Neural cell (in vitro differentiated cells): ENCODE results near the gene CDH4.

Source experiments
- CTCF ChIP-seq: fragments of 450-650 bp; IDR thresholded peaks from 2 replicates; pipeline ENCODE4 v1.5.1; 2014; ENCODE audit warnings: antibody characterized with exemption, mild to moderate bottlenecking, moderate library complexity; ENCODE audit not compliant: poor library complexity, severe bottlenecking
- EP300 ChIP-seq: fragments of 450-650 bp; conservative IDR thresholded peaks from 2 replicates; pipeline ENCODE4 v1.6.1; 2014; ENCODE audit warnings: antibody characterized with exemption, mild to moderate bottlenecking, moderate library complexity; ENCODE audit not compliant: poor library complexity, severe bottlenecking
- EZH2 ChIP-seq: fragments of 200-600, 300-800 bp; shearing (Covaris generic), sonication (generic); IDR thresholded peaks from 2 replicates; pipeline ENCODE4 v1.6.1; 2014; ENCODE audit warnings: antibody characterized with exemption, low read length, borderline replicate concordance, mild to moderate bottlenecking; ENCODE audit not compliant: insufficient read depth, poor library complexity, severe bottlenecking
- MXI1 ChIP-seq: fragments of 450-650 bp; conservative IDR thresholded peaks from 2 replicates; pipeline ENCODE4 v1.6.1; 2014; ENCODE audit warnings: antibody characterized with exemption, mild to moderate bottlenecking; ENCODE audit not compliant: poor library complexity, severe bottlenecking
- POLR2AphosphoS5 ChIP-seq: IDR thresholded peaks from 2 replicates; pipeline ENCODE4 v1.6.1; 2012
- RAD21 ChIP-seq: fragments of 450-650 bp; conservative IDR thresholded peaks from 2 replicates; pipeline ENCODE4 v1.6.1; 2014; ENCODE audit warnings: antibody characterized with exemption, mild to moderate bottlenecking, moderate library complexity
- REST ChIP-seq: IDR thresholded peaks from 2 replicates; pipeline ENCODE4 v1.6.1; 2012; ENCODE audit warnings: borderline replicate concordance
- SMC3 ChIP-seq: fragments of 450-650 bp; conservative IDR thresholded peaks from 2 replicates; pipeline ENCODE4 v1.6.1; 2014; ENCODE audit warnings: antibody characterized with exemption, mild to moderate bottlenecking, moderate library complexity; ENCODE audit not compliant: poor library complexity
- TAF1 ChIP-seq: IDR thresholded peaks from 2 replicates; pipeline ENCODE4 v1.6.1; 2012; ENCODE audit warnings: low read depth

GRCh38 chr20:61801428-61801827 lies 549.4 kb downstream of the CDH4 start:
- TF ChIP-seq RAD21 (no peak), EP300 (no peak), POLR2AphosphoS5 (no peak), CTCF (no peak), EZH2 (no peak), MXI1 (no peak), TAF1 (no peak), REST (no peak), SMC3 (no peak)
